Prostate gland (tissue), 2 donors: Measurements from ENCODE around the gene SLFN12L. TPM values are rescaled to one million over a fixed set of nuclear protein-coding genes. Genes with fewer than 3 reads are reported as not detected.

ENCODE experiments used
- DNase-seq: peaks from one replicate; pipeline ENCODE4 v3.0.0-alpha.2; 2019; ENCODE audit warnings: low spot score
- H3K27ac ChIP-seq, 2 donors: fragments of 200-600 bp; sonication (generic); 2 replicates each; pipeline ENCODE4 v1.5.1; 2017 to 2019
- H3K27me3 ChIP-seq: fragments of 200-600 bp; sonication (generic); replicated peaks from 2 replicates; pipeline ENCODE4 v1.5.1; 2019; ENCODE audit not compliant: insufficient read depth
- H3K36me3 ChIP-seq, 2 donors: fragments of 200-600 bp; sonication (generic); 1 replicate in 1 of 2; 2 replicates in 1 of 2; pipeline versions ENCODE4 v1.5.1 to v1.8.1; 2017 to 2019
- H3K4me1 ChIP-seq: fragments of 200-600 bp; sonication (generic); replicated peaks from 2 replicates; pipeline ENCODE4 v1.5.1; 2019
- H3K4me3 ChIP-seq, 2 donors: fragments of 200-600 bp; sonication (generic); 2 replicates each; pipeline ENCODE4 v1.5.1; 2017 to 2019
- H3K9me3 ChIP-seq: fragments of 200-600 bp; sonication (generic); 2 replicates; pipeline ENCODE4 v1.5.1; 2017
- CTCF ChIP-seq, 4 experiments: fragments of 200-600 bp in 2 of 4; fragments of 450-650 bp in 2 of 4; sonication (generic) in 2 of 4; IDR thresholded peaks; 1 replicate in 3 of 4; 2 replicates in 1 of 4; pipeline ENCODE4 v1.5.1; 2016 to 2019; ENCODE audit warnings: antibody characterized with exemption in 4 of 4, mild to moderate bottlenecking in 2 of 4, moderate library complexity in 2 of 4
- POLR2A ChIP-seq: fragments of 450-650 bp; IDR thresholded peaks from one replicate; pipeline ENCODE4 v1.6.1; 2016; ENCODE audit warnings: antibody characterized with exemption, mild to moderate bottlenecking
- POLR2AphosphoS5 ChIP-seq: sonication (generic); formaldehyde crosslinking; IDR thresholded peaks from one replicate; pipeline ENCODE4 v1.6.1; 2017; ENCODE audit warnings: antibody characterized with exemption
- WGBS: methylation state at CpG from one replicate; pipeline ENCODE4 v1.1.5; 2018; 5-methylcytosine and 5-hydroxymethylcytosine counted together
- intact Hi-C: fragments of 100-400 bp; cut with DNase I; formaldehyde crosslinking; loops from one replicate; pipeline ENCODE4 v1.14.2; 2022
- total RNA-seq, 2 donors: library from RNA; depleted of rRNA; stranded (reverse); fragments of >200 nt; gene quantifications; one replicate each; pipeline ENCODE4 v1.1.0, GENCODE V29; 2016

SLFN12L gene
- total RNA-seq, 2 donors from 2014 or later: 0.23 to 1.2 TPM

DNA sequence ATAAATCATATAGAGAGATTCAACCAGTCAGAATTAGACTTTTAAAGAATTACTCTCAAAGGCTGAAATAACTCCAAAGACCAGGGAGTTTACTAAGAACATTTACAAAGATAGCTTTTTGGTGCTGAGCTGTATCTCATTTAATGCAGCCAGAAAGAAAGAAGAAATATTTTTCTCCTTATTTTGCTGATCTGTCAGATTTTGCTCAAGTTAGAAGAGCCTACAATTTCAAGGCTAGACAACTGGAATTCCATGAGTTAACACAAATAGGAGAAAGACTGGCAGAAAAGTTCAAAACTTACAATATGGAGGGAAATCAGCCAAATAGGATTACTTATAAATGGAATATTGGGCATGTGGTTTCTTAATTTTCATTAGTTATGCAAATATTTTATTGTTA lies 99.0 kb downstream of the SLFN12L start:
- TF ChIP-seq POLR2AphosphoS5 (no peak), CTCF (IDR thresholded peaks at IDR 0.05) (no peak), POLR2A (no peak)
- DNase-seq: no peak
- intact Hi-C loops: no loop called here
- Histone ChIP-seq H3K36me3 (no peaks in the 10 kb centered on the region), H3K4me3 (no peak overlapping the region), H3K4me1 (no peaks in the 10 kb centered on the region), H3K9me3 (no peaks in the 10 kb centered on the region), H3K27me3 (no peaks in the 10 kb centered on the region), H3K27ac (no peak overlapping the region)

GRCh38 chr17:35433075-35433894 lies 104.2 kb downstream of the SLFN12L start:
- Histone ChIP-seq H3K27me3 (no peaks in the 10 kb centered on the region), H3K36me3 (no peaks in the 10 kb centered on the region), H3K27ac (peak overlapping the region; percentile 61 to 70), H3K4me3 (peak overlapping the region; percentile 34 to 36), H3K9me3 (no peaks in the 10 kb centered on the region), H3K4me1 (no peaks in the 10 kb centered on the region)
- DNase-seq: peak; percentile 72
- 47% methylated on average over 19 of the region's 19 CpGs for WGBS
- TF ChIP-seq POLR2A (no peak), POLR2AphosphoS5 (peak; percentile 40), CTCF (IDR thresholded peaks at IDR 0.05) (peak in 1 of 4 experiments; percentile 17)
- intact Hi-C loops: no loop called here

DNA sequence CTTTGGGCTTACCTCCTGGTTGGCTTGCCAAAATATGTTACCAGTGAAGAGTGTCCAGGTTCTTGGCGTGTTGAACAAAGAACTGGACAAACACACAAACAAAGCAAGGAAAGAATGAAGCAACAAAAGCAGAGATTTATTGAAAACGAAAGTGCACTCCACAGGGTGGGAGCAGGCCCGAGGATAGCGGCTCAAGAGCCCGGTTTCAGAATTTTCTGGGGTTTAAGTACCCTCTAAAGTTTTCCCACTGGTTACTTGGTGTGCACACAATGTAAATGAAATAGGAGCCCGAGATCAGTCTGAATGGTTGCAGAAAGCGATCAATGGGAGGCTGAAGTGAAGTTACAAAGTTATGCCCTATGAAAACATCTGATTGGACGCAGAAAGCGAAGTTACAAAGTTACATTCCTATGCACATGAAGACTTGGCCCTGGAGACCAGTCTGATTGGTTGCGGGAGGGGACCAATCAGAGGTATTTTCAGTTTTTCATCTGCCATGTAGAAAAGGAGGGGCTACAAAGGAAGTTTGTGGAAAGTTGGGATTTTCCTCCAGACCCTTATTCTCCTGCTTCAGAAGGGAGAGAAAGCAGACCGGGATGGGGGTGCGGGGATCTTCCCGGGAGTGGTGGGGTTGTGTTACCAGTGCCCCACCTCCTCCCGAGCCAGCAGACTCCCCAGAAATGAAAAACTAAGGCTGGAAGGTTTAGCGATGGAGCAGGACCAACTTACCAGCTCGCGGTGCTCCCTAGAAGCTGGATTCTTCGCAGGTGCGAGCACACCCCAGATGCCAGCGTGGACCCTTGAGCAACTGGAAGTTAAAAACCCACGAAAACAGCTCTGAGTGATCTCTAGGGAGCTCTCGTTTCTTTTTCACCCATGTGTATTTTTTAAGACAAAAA lies 105.1 kb downstream of the SLFN12L start, which contains the start of gene SLFN12:
SLFN12 (minus strand) TSS at position 325 of the 899 bp plus-strand sequence. CDS start 9,472 bp downstream, outside the sequence.
- Histone ChIP-seq H3K9me3 (no peaks in the 10 kb centered on the region), H3K36me3 (no peaks in the 10 kb centered on the region), H3K27me3 (no peaks in the 10 kb centered on the region), H3K4me1 (no peaks in the 10 kb centered on the region), H3K4me3 (peak within 1 kb of the TSS; percentile 34 to 36), H3K27ac (peak within 1 kb of the TSS; percentile 61 to 70)
- intact Hi-C loops: no loop called here
- TF ChIP-seq CTCF (IDR thresholded peaks at IDR 0.05) (no peak), POLR2AphosphoS5 (peak; percentile 61)
- DNase-seq: no peak
- WGBS: 52% methylated on average over 22 of the region's 22 CpGs

- H3K36me3 ChIP-seq: no peaks in the 10 kb centered on the region
- TF ChIP-seq CTCF (IDR thresholded peaks at IDR 0.05) (no peak), POLR2A (no peak), POLR2AphosphoS5 (no peak)
- no peak overlapping the region for H3K4me3 ChIP-seq
- no peaks in the 10 kb centered on the region for H3K9me3 ChIP-seq
- intact Hi-C loops: no loop called here
- WGBS: 88% methylated on average over 2 of the region's 2 CpGs
- no peak overlapping the region for H3K27ac ChIP-seq
- no peaks in the 10 kb centered on the region for H3K4me1 ChIP-seq
- no peak for DNase-seq
- H3K27me3 ChIP-seq: no peaks in the 10 kb centered on the region
These were observed 107.8 kb downstream of the SLFN12L start for GRCh38 chr17:35429702-35430101.
